ENCODE measurements around the gene PTMA.

DNA sequence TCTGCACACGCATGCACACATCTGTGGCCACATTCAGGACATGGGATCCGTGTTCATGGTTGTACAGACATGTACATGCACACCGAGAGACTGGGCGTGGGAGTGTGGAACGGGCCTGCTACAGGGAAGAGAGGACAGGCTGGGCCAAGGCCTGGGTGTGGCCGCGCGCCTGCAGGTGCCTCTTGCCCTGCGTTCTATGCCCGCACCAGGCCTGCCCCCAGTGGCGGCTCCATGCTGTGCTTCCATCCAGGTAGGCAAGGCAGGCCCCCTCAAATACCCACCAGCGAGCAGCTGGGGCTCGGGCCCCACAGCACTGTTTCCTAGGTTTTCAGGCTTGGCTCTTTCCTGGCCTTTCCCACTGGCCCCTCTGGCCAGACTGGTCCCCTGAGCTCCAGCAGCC, 15.5 kb upstream of the PTMA start:
- TF ChIP-seq ELF4 (CRISPR knock-in tag; IDR thresholded peaks at IDR 0.05; ENCODE audit: low read depth): no peak
- TF ChIP-seq, protein P1, sequence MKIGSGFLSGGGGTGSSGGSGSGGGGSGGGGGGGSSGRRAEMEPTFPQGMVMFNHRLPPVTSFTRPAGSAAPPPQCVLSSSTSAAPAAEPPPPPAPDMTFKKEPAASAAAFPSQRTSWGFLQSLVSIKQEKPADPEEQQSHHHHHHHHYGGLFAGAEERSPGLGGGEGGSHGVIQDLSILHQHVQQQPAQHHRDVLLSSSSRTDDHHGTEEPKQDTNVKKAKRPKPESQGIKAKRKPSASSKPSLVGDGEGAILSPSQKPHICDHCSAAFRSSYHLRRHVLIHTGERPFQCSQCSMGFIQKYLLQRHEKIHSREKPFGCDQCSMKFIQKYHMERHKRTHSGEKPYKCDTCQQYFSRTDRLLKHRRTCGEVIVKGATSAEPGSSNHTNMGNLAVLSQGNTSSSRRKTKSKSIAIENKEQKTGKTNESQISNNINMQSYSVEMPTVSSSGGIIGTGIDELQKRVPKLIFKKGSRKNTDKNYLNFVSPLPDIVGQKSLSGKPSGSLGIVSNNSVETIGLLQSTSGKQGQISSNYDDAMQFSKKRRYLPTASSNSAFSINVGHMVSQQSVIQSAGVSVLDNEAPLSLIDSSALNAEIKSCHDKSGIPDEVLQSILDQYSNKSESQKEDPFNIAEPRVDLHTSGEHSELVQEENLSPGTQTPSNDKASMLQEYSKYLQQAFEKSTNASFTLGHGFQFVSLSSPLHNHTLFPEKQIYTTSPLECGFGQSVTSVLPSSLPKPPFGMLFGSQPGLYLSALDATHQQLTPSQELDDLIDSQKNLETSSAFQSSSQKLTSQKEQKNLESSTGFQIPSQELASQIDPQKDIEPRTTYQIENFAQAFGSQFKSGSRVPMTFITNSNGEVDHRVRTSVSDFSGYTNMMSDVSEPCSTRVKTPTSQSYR (CRISPR knock-in tag; IDR thresholded peaks at IDR 0.05): no peak
- no peak for TF ChIP-seq SP1 (CRISPR knock-in tag; conservative IDR thresholded peaks at IDR 0.05)
- no peak for TF ChIP-seq CTCF (IDR thresholded peaks at IDR 0.05)
- no peak for TF ChIP-seq ZNF416 (CRISPR knock-in tag; IDR thresholded peaks at IDR 0.05)
- TF ChIP-seq ZNF121 (CRISPR knock-in tag; IDR thresholded peaks at IDR 0.05): no peak
- TF ChIP-seq, protein P2, sequence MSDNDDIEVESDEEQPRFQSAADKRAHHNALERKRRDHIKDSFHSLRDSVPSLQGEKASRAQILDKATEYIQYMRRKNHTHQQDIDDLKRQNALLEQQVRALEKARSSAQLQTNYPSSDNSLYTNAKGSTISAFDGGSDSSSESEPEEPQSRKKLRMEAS (CRISPR knock-in tag; IDR thresholded peaks at IDR 0.05): no peak
- TF ChIP-seq JAZF1 (CRISPR knock-in tag; IDR thresholded peaks at IDR 0.05): no peak
- TF ChIP-seq IRF2 (CRISPR knock-in tag; IDR thresholded peaks at IDR 0.05; ENCODE audit: borderline replicate concordance, low read depth): no peak
- TF ChIP-seq, protein P3, sequence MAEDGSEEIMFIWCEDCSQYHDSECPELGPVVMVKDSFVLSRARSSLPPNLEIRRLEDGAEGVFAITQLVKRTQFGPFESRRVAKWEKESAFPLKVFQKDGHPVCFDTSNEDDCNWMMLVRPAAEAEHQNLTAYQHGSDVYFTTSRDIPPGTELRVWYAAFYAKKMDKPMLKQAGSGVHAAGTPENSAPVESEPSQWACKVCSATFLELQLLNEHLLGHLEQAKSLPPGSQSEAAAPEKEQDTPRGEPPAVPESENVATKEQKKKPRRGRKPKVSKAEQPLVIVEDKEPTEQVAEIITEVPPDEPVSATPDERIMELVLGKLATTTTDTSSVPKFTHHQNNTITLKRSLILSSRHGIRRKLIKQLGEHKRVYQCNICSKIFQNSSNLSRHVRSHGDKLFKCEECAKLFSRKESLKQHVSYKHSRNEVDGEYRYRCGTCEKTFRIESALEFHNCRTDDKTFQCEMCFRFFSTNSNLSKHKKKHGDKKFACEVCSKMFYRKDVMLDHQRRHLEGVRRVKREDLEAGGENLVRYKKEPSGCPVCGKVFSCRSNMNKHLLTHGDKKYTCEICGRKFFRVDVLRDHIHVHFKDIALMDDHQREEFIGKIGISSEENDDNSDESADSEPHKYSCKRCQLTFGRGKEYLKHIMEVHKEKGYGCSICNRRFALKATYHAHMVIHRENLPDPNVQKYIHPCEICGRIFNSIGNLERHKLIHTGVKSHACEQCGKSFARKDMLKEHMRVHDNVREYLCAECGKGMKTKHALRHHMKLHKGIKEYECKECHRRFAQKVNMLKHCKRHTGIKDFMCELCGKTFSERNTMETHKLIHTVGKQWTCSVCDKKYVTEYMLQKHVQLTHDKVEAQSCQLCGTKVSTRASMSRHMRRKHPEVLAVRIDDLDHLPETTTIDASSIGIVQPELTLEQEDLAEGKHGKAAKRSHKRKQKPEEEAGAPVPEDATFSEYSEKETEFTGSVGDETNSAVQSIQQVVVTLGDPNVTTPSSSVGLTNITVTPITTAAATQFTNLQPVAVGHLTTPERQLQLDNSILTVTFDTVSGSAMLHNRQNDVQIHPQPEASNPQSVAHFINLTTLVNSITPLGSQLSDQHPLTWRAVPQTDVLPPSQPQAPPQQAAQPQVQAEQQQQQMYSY (CRISPR knock-in tag; IDR thresholded peaks at IDR 0.05): no peak
- no peak for TF ChIP-seq ATF3 (CRISPR knock-in tag; conservative IDR thresholded peaks at IDR 0.05)

All from WTC11 (cell line).